Measurements from ENCODE around the gene RIN3. TPM values are rescaled to one million over a fixed set of nuclear protein-coding genes. Genes with fewer than 3 reads are reported as not detected.
"Not testable (repeated sequence)": the region's sequence is repeated elsewhere in the genome, so short reads cannot be mapped to it uniquely, and the experiment has no call there.

RIN3 gene
- polyA plus RNA-seq, 5 donors = 11.3 to 20.8 (median 15.8) TPM

GRCh38 chr14:92525322-92526095 lies 11.9 kb downstream of the RIN3 start:
- no peak for DNase-seq

GRCh38 chr14:92527721-92528120 lies 14.1 kb downstream of the RIN3 start:
- no peak for DNase-seq

GRCh38 chr14:92528486-92529100 lies 15.0 kb downstream of the RIN3 start:
- DNase-seq = no peak

DNA sequence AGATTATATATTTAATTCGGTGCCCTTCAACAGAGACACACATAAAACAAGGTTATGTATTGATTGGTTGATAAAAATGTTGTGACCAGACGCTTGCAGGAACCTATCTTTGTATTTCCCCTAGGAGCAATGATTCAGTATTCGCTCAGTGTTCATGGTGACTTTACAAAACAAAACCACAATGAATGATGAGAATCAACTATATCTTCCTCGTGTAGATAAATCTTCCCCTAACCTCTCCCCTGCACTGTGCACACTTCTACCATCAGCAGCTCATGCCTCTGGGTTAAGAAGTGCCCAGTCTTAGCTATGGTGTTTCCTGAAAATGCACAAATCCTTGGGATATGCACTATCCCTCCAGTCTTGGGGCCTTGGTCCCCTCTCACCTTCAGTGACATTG lies 16.3 kb downstream of the RIN3 start:
- no peak for DNase-seq

GRCh38 chr14:92531106-92531873 lies 17.7 kb downstream of the RIN3 start:
- no peak for DNase-seq

- no peak for DNase-seq
Measured at GRCh38 chr14:92532490-92533163, 19.0 kb downstream of the RIN3 start.

DNA sequence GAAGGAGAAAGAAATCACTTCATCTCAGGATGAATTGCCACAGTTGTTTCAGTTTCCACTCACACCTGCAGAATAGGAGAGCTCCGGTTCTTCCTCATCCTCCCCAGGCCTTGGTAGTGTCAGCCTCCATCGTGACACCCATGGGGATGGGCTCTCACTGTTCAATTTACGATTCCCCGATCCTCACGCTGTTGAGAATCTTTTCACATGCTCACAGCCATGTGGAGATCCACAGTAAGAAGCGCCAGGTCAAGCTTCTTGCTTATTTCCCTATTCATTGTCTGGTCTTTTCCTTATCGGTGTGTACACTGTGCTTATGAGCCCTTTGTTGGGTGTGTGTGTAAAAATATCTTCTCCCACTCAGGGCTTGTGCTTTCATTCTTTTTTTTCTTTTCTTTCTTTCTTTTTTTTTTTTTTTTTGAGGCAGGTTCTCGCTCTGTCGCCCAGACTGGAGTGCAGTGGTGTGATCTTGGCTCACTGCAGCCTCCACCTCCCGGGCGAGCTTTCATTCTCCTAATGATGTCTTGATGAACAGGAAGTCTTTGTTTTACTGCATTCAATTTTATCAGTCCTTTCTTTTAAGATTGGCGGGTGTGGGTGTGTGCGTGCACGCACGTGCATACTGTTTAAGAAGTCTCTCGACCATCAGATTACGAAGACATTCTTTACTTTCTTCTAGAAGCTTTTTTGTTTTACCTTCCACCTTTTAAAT lies 21.5 kb downstream of the RIN3 start:
- no peak for DNase-seq

DNA sequence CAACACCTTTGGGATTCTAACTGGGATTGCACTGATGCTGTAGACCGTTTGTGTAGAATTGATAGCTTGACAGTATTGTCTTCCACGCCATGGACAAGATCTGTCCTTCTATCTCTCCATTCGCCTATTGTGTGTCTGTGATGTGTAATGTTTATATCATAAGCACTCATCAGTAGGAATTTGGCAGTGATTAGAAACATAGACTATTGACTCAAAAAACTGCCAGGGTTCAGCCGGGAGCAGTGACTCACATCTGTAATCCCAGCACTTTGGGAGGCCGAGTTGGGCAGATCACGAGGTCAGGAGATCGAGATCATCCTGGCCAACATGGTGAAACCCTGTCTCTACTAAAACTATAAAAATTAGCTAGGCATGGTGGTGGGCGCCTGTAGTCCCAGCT lies 22.6 kb downstream of the RIN3 start:
- not testable (repeated sequence) for DNase-seq

DNA sequence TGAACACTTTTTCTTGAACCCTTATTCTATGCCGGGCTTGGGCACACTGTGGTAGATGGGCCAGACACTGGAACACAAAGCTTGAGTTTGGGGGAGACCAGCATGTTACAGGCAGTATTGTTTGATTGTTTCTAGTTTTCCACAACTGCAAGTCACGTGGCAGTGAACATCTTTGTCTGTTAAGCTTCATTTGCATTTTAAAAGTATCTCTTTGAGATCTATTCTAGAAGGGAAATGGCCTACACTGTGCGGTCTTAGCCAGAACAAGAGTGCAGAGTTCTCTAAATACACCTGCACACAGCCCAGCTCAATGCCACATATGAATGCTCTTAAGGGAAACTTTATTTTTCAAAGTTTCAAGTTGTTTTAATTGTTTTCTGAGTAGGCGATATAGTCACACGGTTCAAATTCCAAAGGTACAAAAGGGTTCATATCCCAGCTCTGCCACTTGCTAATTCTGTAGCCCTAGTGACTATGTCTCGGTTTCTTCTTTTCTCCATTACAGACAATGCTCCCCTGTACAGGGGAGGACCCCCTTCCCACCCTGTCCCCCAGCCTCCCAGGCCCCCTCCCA lies 24.9 kb downstream of the RIN3 start:
- no peak for DNase-seq

DNA sequence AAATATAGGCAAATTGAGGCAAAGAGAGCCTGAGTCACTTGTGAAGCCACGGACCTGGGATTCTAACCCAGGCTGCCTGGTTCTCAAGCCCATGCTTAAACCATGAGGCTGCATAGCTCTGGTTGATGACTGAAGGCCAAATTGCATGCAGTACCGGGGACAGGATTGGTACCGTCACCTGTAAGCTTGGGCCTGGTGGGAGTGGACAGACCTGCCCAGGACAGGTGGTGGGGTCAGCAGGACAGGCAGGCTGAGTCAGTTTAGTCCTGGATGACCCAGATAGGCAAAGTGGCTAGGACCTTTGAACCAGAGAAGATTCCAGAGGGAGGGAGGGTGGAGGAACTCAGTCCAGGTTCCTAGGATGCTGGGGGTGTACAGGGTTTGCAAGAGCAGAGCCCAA lies 25.8 kb downstream of the RIN3 start:
- no peak for DNase-seq

DNA sequence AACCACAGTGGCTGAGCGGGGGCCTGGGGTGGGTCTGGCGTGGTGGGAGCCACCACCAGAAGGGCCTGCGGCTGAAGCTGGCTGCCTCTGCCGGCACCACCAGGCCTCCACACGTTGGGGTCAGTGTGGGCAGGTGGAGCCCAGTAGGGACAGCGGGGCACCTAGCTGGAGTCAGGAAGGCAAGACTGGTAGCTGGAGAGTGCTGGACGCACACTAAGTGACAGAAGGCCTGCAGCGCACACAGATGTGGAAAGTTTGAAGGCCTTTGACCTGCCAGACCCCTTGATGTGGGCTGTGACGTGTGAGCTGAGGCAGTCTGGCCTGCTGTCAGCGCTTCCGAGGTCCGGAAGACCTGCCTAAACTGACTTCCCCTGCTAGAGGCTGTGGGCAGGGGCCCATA lies 26.3 kb downstream of the RIN3 start:
- DNase-seq = peak; percentile 52 to 55

DNA sequence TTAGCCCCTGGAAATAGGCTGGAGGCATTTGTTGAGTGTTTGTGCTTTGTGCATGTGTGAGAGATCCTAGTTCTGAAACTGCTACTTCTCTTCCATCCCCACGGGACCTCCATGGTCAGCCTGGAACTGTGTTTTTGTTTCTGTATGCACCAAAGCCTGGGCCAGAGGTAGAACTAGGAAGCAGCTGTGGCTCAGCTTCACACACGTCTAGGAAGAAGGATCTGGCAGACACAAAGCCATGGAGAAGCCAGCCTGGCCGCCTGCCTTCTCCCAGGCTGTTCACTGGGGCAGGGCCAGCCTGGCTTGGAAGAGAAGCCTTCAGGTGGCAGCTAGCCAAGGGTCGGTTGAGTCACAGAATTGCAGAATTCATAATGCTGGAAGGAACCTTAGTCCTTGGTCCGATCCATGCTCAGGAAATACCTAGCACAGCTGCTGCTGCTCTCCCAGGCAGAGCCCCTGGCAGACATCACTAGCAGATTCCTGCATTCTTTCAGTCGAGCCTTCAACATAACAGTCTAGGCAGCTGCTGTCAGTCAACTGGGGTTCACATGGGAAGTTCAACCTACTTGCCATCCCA lies 27.0 kb downstream of the RIN3 start:
- peak; percentile 93 to 94 for DNase-seq

DNA sequence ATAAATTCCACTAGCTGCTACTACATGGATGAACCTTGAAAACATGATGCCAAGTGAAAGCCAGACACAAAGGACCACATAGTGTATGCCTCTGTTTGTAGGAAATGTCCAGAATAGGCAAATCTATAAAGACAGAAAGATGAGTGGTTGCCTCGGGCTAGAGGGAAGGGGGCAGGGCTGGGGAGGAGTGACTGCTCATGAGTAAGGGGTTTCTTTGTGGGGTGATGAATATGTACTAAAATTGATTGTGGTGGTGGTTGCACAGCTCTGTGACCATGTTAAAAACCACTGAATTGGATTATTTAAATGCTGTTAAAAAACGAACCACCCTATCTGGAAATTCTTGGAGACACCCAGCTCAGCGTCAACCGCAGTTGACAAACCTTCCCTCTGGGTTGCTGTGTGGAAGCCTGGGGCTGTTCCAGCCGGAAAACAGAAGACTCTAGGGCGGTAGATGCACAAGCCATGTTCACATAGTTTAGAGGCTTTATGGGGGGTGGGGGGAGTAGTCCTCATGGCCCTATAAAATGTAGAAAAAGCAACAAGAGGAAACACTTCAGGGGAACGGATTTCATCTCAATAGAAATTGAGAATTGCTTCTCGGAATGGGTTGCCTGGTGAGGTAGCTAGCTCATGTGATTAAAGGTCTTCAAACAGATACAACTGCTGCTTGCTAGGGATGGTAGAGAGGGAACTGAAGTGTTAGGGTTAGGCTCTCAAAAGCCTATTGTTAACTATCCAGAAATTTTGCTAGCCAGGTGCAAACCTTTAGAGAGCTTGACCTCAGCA lies 29.4 kb downstream of the RIN3 start:
- no peak for DNase-seq

- no peak for DNase-seq
Measured at GRCh38 chr14:92544051-92544720, 30.6 kb downstream of the RIN3 start.

DNA sequence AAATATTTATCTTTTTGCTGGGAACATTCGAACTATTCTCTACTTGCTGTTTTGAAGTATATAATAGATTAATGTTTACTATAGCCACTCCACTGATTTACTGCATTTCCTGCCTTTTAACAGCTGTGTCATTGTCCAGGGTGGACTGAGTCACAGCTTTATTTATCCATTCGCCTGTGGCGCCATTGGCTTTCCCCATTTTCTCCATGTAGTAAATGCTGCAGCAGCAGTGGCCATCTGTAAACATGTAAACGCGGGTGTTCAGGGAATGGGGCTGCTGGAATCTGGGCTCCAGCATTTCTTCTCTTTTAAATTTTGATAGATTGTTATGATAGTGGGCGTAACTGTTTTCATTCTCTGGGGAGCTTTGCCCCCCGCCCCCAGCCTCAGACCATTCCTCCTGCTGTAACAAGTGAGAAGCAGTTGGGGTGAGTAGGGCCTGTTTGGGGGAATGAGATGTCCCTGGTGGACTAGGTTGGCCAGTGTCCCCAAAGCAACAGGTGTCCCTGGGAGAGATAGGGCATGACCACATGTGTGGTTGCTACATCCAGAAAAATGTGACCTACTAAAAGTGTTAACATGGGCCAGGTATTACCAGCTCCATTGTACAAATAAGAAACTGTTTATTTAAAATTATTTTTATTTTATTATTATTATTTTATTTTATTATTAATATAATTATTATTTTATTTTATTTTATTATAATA lies 32.9 kb downstream of the RIN3 start:
- no peak for DNase-seq

DNA sequence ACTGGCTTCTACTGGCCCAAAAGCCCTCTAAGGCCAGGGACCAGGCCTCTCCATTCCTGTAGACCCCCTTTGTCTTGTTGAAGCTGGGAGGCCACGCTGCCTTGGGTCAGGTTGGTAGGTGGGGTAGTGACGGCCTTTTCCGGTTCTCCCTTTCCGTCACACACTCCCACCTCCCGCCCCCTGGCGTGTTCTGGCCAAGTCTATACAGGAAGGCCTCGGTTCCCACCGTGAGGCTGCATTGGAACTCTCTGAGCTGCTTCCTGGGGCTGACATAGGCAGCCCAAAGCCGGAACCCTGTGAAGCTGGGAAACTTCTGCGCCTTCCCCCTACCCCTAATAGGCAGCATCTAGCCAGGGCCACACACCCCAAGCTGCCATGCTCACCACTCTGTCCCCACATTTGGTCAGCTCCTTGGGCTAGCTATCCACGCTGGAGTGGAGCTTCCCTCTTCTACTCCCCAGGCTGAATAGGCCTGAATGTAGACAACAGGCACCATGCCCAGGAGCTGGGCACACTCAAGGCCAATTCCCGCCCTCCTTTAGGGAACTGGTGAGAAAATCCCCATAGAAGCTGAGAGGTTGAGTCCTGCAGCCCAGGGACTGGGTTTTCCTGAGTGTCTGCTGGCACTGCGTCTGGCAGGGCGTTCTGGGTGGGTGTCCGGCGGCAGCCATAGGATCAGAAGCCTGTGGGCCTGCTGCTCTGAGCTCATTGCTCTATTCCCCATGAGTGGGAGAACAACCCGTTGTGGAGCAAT lies 35.7 kb downstream of the RIN3 start:
- no peak for DNase-seq

GRCh38 chr14:92549859-92550230 lies 36.3 kb downstream of the RIN3 start:
- peak; percentile 31 to 52 for DNase-seq
